ENCODE measurements around the gene ENTR1. TPM values are rescaled to one million over a fixed set of nuclear protein-coding genes. Genes with fewer than 3 reads are reported as not detected.

Gene ENTR1
- total RNA-seq, 1 donor from 2014 or later, result 34.9 TPM

DNA sequence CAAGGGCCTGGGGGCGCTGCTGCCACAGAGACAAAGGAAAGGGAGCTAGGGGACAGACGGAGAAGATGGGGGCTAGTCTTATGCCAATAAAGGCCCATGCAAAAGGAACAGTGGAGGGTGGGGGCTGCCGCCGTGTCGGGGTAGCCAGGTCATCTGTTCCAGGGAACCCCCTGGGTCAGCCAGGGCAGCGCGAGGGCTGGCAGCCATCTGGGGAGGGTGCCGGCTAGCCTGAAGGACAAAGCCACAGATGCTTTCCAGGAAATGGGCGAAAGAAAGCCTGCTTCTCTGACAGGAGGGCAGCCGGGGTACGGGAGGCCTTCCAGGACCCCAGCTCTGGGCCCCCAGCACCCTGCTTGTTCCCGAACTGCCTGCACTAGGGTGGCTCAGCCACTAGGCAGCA is 35.3 kb downstream of the ENTR1 start:
- Mint-ChIP-seq H3K4me1 (peaks cover 6% of the 10 kb centered on the region), H3K4me3 (no peak overlapping the region), H3K36me3 (no peaks in the 10 kb centered on the region), H3K27me3 (ENCODE audit: insufficient read depth, low read depth) (peaks cover 2% of the 10 kb centered on the region), H3K27ac (no peak overlapping the region), H3K9me3 (no peaks in the 10 kb centered on the region)
- Histone ChIP-seq H2AFZ (replicated peaks) (no peak overlapping the region), H3K27me3 (no peaks in the 10 kb centered on the region), H3K79me2 (ENCODE audit: low read depth) (no peaks in the 10 kb centered on the region), H4K20me1 (ENCODE audit: low read depth) (no peaks in the 10 kb centered on the region), H3K9me3 (ENCODE audit: low read depth) (no peaks in the 10 kb centered on the region), H3K4me3 (no peak overlapping the region), H3F3A (ENCODE audit: low read depth) (no peaks in the 10 kb centered on the region), H3K4me2 (no peak overlapping the region), H3K36me3 (no peaks in the 10 kb centered on the region), H3K9ac (no peak overlapping the region), H3K4me1 (no peaks in the 10 kb centered on the region), H3K27ac (no peak overlapping the region)
- DNase-seq (ENCODE audit: low spot score), result no peak
- TF ChIP-seq EZH2phosphoT487 (IDR thresholded peaks at IDR 0.05) (no peak), EZH2 (IDR thresholded peaks at IDR 0.05) (no peak)
- TF ChIP-seq, protein P1, sequence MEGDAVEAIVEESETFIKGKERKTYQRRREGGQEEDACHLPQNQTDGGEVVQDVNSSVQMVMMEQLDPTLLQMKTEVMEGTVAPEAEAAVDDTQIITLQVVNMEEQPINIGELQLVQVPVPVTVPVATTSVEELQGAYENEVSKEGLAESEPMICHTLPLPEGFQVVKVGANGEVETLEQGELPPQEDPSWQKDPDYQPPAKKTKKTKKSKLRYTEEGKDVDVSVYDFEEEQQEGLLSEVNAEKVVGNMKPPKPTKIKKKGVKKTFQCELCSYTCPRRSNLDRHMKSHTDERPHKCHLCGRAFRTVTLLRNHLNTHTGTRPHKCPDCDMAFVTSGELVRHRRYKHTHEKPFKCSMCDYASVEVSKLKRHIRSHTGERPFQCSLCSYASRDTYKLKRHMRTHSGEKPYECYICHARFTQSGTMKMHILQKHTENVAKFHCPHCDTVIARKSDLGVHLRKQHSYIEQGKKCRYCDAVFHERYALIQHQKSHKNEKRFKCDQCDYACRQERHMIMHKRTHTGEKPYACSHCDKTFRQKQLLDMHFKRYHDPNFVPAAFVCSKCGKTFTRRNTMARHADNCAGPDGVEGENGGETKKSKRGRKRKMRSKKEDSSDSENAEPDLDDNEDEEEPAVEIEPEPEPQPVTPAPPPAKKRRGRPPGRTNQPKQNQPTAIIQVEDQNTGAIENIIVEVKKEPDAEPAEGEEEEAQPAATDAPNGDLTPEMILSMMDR (IDR thresholded peaks at IDR 0.05), result no peak

DNA sequence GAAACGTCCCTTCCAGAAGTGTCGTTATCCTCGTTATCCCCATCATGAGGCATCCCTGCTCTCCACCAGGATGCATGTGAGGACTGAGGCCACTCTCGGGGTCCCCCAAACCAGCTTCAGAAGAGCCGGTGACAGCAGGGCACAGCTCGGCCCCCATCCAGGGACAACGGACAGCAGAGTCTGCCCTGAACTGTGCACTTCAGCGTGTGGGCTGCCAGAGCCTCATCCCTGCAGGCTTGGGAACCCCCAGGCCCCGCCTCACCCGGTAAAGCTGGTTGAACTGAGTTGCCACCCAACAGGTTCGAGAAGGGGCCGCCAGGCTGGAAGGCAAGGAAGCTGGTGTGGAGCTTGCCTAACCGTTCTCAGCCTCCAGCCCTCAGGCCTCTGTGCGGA is 36.2 kb downstream of the ENTR1 start:
- no peak overlapping the region for H3K4me2 ChIP-seq

DNA sequence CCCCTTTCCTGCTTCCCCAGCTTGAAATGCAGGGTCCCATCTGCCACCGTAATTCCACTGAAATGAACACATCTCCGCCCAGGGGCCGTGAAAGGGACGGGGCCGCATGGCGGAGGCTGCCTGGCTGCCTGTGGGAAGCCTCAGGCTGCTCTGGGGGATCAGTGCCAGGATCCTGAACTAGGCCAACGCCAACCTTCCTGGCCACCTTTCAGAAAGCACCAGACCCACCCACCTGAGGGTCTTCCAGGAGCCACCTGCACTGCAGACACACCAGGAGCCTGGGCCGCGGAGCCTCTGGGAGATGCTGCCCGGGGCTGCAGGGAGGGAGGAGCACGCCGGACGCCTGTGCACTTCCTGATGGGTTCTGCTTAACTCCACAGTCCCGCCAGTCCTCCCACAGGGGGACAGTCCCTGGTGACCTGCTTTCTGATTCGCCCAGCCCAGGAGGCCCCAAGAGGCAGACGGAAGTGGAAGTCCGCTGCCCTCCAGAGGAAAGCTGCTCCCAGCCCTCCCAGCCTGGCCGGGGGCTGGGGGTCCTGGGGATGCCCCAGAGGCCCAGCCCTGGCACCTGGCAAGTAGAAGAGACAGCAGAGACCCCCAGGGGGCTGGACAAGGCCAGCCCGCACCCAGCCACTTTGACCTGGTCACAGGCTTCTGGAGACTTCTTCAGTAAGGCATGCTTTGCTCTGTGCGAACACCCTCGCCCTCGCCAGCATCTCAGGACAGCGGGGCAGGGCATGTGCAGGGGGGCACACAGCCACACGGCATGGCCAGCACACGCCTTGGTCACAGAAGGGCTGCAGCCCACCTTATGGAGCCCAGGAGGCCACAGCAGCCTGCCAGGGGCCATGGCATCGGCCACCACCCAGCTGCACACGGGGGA is 36.9 kb downstream of the ENTR1 start, which contains the start of gene CARD9:
Gene CARD9 (minus strand): TSS at position 370 of the 883 bp plus-strand sequence. CDS start 1,591 bp downstream, outside the sequence.
- TF ChIP-seq, protein P1 (IDR thresholded peaks at IDR 0.05), result no peak
- TF ChIP-seq EZH2 (IDR thresholded peaks at IDR 0.05), result no peak
- no peak for TF ChIP-seq EZH2phosphoT487 (IDR thresholded peaks at IDR 0.05)
- Histone ChIP-seq H3K27me3 (no peaks in the 10 kb centered on the region), H3K79me2 (ENCODE audit: low read depth) (no peaks in the 10 kb centered on the region), H4K20me1 (ENCODE audit: low read depth) (no peaks in the 10 kb centered on the region), H3K4me3 (no peak within 1 kb of the TSS), H3K36me3 (no peaks in the 10 kb centered on the region), H3K4me1 (no peaks in the 10 kb centered on the region), H3K9ac (no peak within 1 kb of the TSS), H3K27ac (no peak within 1 kb of the TSS), H2AFZ (replicated peaks) (no peak within 1 kb of the TSS), H3F3A (ENCODE audit: low read depth) (no peaks in the 10 kb centered on the region), H3K9me3 (ENCODE audit: low read depth) (no peaks in the 10 kb centered on the region), H3K4me2 (no peak within 1 kb of the TSS)
- Mint-ChIP-seq H3K4me1 (peaks cover 6% of the 10 kb centered on the region), H3K27ac (peak within 1 kb of the TSS; percentile 87), H3K4me3 (no peak within 1 kb of the TSS), H3K9me3 (no peaks in the 10 kb centered on the region), H3K36me3 (no peaks in the 10 kb centered on the region), H3K27me3 (ENCODE audit: insufficient read depth, low read depth) (no peaks in the 10 kb centered on the region)
- no peak for DNase-seq (ENCODE audit: low spot score)

More for the DNA sequence above, 36.2 kb downstream of the ENTR1 start:
- Histone ChIP-seq H3K4me1 (no peaks in the 10 kb centered on the region), H3K9ac (no peak overlapping the region), H3K9me3 (ENCODE audit: low read depth) (no peaks in the 10 kb centered on the region), H3K36me3 (no peaks in the 10 kb centered on the region), H3K27ac (no peak overlapping the region), H3K4me3 (no peak overlapping the region), H3K79me2 (ENCODE audit: low read depth) (no peaks in the 10 kb centered on the region), H3K27me3 (no peaks in the 10 kb centered on the region), H2AFZ (replicated peaks) (no peak overlapping the region), H4K20me1 (ENCODE audit: low read depth) (no peaks in the 10 kb centered on the region), H3F3A (ENCODE audit: low read depth) (no peaks in the 10 kb centered on the region)
- no peaks in the 10 kb centered on the region for H3K9me3 Mint-ChIP-seq
- H3K36me3 Mint-ChIP-seq, result no peaks in the 10 kb centered on the region
- no peak overlapping the region for H3K4me3 Mint-ChIP-seq
- H3K27ac Mint-ChIP-seq, result no peak overlapping the region
- no peak for DNase-seq (ENCODE audit: low spot score)
- no peak for TF ChIP-seq EZH2phosphoT487 (IDR thresholded peaks at IDR 0.05)
- H3K27me3 Mint-ChIP-seq (ENCODE audit: insufficient read depth, low read depth), result no peaks in the 10 kb centered on the region
- peaks cover 6% of the 10 kb centered on the region for H3K4me1 Mint-ChIP-seq
